ENCODE data around the gene RAB37.

The RAB37 gene

GRCh38 chr17:74755533-74755932, 18.5 kb downstream of the RAB37 start:
- peaks cover 7% of the 10 kb centered on the region for H3K4me1 ChIP-seq (ENCODE audit: insufficient read depth, low read length, severe bottlenecking)
- no peaks in the 10 kb centered on the region for H3K36me3 ChIP-seq (ENCODE audit: insufficient read depth, low read length)
- H3K9me2 ChIP-seq (ENCODE audit: low read depth, low read length) = no peaks in the 10 kb centered on the region
- H3F3A ChIP-seq (ENCODE audit: insufficient read depth, low read length) = no peaks in the 10 kb centered on the region
- no peaks in the 10 kb centered on the region for H3K9me3 ChIP-seq (ENCODE audit: low read length)
- no peak overlapping the region for H3K9ac ChIP-seq (ENCODE audit: low read length)
- no peak overlapping the region for H3K4me2 ChIP-seq (ENCODE audit: low read length)
- no peaks in the 10 kb centered on the region for H3K79me2 ChIP-seq (ENCODE audit: insufficient read depth, low read length)
- H3K27ac ChIP-seq (ENCODE audit: low read depth, low read length, poor library complexity, severe bottlenecking) = no peak overlapping the region
- no peak overlapping the region for H3K4me3 ChIP-seq (ENCODE audit: low read depth, low read length, poor library complexity, severe bottlenecking)
- H4K20me1 ChIP-seq (ENCODE audit: insufficient read depth, low read length) = no peaks in the 10 kb centered on the region
- no peak for TF ChIP-seq CTCF (IDR thresholded peaks at IDR 0.05; ENCODE audit: low read length)
- TF ChIP-seq EZH2 (IDR thresholded peaks at IDR 0.05; ENCODE audit: borderline replicate concordance, low read length) = no peak
- no peaks in the 10 kb centered on the region for H3K27me3 ChIP-seq (ENCODE audit: insufficient read depth, low read length)
- H2AFZ ChIP-seq (ENCODE audit: low read length) = no peak overlapping the region

GRCh38 chr17:74756891-74757290, 19.8 kb downstream of the RAB37 start:
- H3K36me3 ChIP-seq (ENCODE audit: insufficient read depth, low read length) = no peaks in the 10 kb centered on the region
- TF ChIP-seq CTCF (IDR thresholded peaks at IDR 0.05; ENCODE audit: low read length) (no peak), EZH2 (IDR thresholded peaks at IDR 0.05; ENCODE audit: borderline replicate concordance, low read length) (no peak)
- no peak overlapping the region for H3K4me2 ChIP-seq (ENCODE audit: low read length)
- no peaks in the 10 kb centered on the region for H3K9me3 ChIP-seq (ENCODE audit: low read length)
- H3F3A ChIP-seq (ENCODE audit: insufficient read depth, low read length) = no peaks in the 10 kb centered on the region
- H3K79me2 ChIP-seq (ENCODE audit: insufficient read depth, low read length) = no peaks in the 10 kb centered on the region
- H2AFZ ChIP-seq (ENCODE audit: low read length) = no peak overlapping the region
- H3K9me2 ChIP-seq (ENCODE audit: low read depth, low read length) = no peaks in the 10 kb centered on the region
- peaks cover 7% of the 10 kb centered on the region for H3K4me1 ChIP-seq (ENCODE audit: insufficient read depth, low read length, severe bottlenecking)
- H3K4me3 ChIP-seq (ENCODE audit: low read depth, low read length, poor library complexity, severe bottlenecking) = no peak overlapping the region
- no peak overlapping the region for H3K27ac ChIP-seq (ENCODE audit: low read depth, low read length, poor library complexity, severe bottlenecking)
- no peak overlapping the region for H3K9ac ChIP-seq (ENCODE audit: low read length)
- no peaks in the 10 kb centered on the region for H4K20me1 ChIP-seq (ENCODE audit: insufficient read depth, low read length)
- no peaks in the 10 kb centered on the region for H3K27me3 ChIP-seq (ENCODE audit: insufficient read depth, low read length)

GRCh38 chr17:74757502-74757901, 20.4 kb downstream of the RAB37 start:
- no peak overlapping the region for H3K4me2 ChIP-seq (ENCODE audit: low read length)
- no peaks in the 10 kb centered on the region for H4K20me1 ChIP-seq (ENCODE audit: insufficient read depth, low read length)

More at GRCh38 chr17:74757502-74757901, 20.4 kb downstream of the RAB37 start:
- Histone ChIP-seq H3K9ac (ENCODE audit: low read length) (no peak overlapping the region), H2AFZ (ENCODE audit: low read length) (no peak overlapping the region), H3K27me3 (ENCODE audit: insufficient read depth, low read length) (no peaks in the 10 kb centered on the region), H3K36me3 (ENCODE audit: insufficient read depth, low read length) (no peaks in the 10 kb centered on the region), H3F3A (ENCODE audit: insufficient read depth, low read length) (no peaks in the 10 kb centered on the region), H3K4me3 (ENCODE audit: low read depth, low read length, poor library complexity, severe bottlenecking) (no peak overlapping the region), H3K4me1 (ENCODE audit: insufficient read depth, low read length, severe bottlenecking) (peaks cover 7% of the 10 kb centered on the region), H3K27ac (ENCODE audit: low read depth, low read length, poor library complexity, severe bottlenecking) (no peak overlapping the region), H3K9me3 (ENCODE audit: low read length) (no peaks in the 10 kb centered on the region), H3K79me2 (ENCODE audit: insufficient read depth, low read length) (no peaks in the 10 kb centered on the region), H3K9me2 (ENCODE audit: low read depth, low read length) (no peaks in the 10 kb centered on the region)
- TF ChIP-seq EZH2 (IDR thresholded peaks at IDR 0.05; ENCODE audit: borderline replicate concordance, low read length) (no peak), CTCF (IDR thresholded peaks at IDR 0.05; ENCODE audit: low read length) (no peak)
